ENCODE measurements around the gene ERGIC1.
"Not testable (repeated sequence)": the region's sequence is repeated elsewhere in the genome, so short reads cannot be mapped to it uniquely, and the experiment has no call there.

ERGIC1 gene

GRCh38 chr5:172857982-172858381 is 23.9 kb downstream of the ERGIC1 start:
- peaks cover 8% of the 10 kb centered on the region for H3K36me3 Mint-ChIP-seq
- H3K4me3 Mint-ChIP-seq: no peak overlapping the region
- H3K27me3 Mint-ChIP-seq: no peaks in the 10 kb centered on the region
- peaks cover 55% of the 10 kb centered on the region for H3K4me1 Mint-ChIP-seq (ENCODE audit: low read depth)
- H3K9me3 Mint-ChIP-seq (ENCODE audit: low read depth): no peaks in the 10 kb centered on the region
- peak overlapping the region; percentile 13 for H3K27ac Mint-ChIP-seq

GRCh38 chr5:172858511-172858989 is 24.5 kb downstream of the ERGIC1 start:
- peaks cover 8% of the 10 kb centered on the region for H3K36me3 Mint-ChIP-seq
- H3K27me3 Mint-ChIP-seq: no peaks in the 10 kb centered on the region
- H3K4me3 Mint-ChIP-seq: no peak overlapping the region
- H3K4me1 Mint-ChIP-seq (ENCODE audit: low read depth): peaks cover 51% of the 10 kb centered on the region
- H3K27ac Mint-ChIP-seq: no peak overlapping the region
- H3K9me3 Mint-ChIP-seq (ENCODE audit: low read depth): no peaks in the 10 kb centered on the region

GRCh38 chr5:172858990-172859811 is 25.1 kb downstream of the ERGIC1 start:
- H3K36me3 Mint-ChIP-seq: peaks cover 8% of the 10 kb centered on the region
- no peak overlapping the region for H3K27ac Mint-ChIP-seq
- H3K27me3 Mint-ChIP-seq: no peaks in the 10 kb centered on the region
- H3K4me1 Mint-ChIP-seq (ENCODE audit: low read depth): peaks cover 45% of the 10 kb centered on the region
- no peak overlapping the region for H3K4me3 Mint-ChIP-seq
- no peaks in the 10 kb centered on the region for H3K9me3 Mint-ChIP-seq (ENCODE audit: low read depth)

GRCh38 chr5:172859966-172860365 is 25.9 kb downstream of the ERGIC1 start:
- Mint-ChIP-seq H3K27ac (no peak overlapping the region), H3K9me3 (ENCODE audit: low read depth) (no peaks in the 10 kb centered on the region), H3K27me3 (no peaks in the 10 kb centered on the region), H3K36me3 (peaks cover 5% of the 10 kb centered on the region), H3K4me3 (no peak overlapping the region), H3K4me1 (ENCODE audit: low read depth) (peaks cover 38% of the 10 kb centered on the region)

- Mint-ChIP-seq H3K36me3 (peaks cover 4% of the 10 kb centered on the region), H3K4me3 (no peak overlapping the region), H3K27me3 (no peaks in the 10 kb centered on the region), H3K4me1 (ENCODE audit: low read depth) (peaks cover 36% of the 10 kb centered on the region), H3K9me3 (ENCODE audit: low read depth) (no peaks in the 10 kb centered on the region), H3K27ac (peak overlapping the region; percentile 8)
These were observed 26.7 kb downstream of the ERGIC1 start for GRCh38 chr5:172860520-172861443.

- Mint-ChIP-seq H3K4me3 (no peak overlapping the region), H3K36me3 (no peaks in the 10 kb centered on the region), H3K9me3 (ENCODE audit: low read depth) (no peaks in the 10 kb centered on the region), H3K4me1 (ENCODE audit: low read depth) (peaks cover 35% of the 10 kb centered on the region), H3K27ac (peak overlapping the region; percentile 8), H3K27me3 (no peaks in the 10 kb centered on the region)
These were observed 27.4 kb downstream of the ERGIC1 start for GRCh38 chr5:172861461-172861860.

GRCh38 chr5:172862165-172862801 is 28.2 kb downstream of the ERGIC1 start:
- Mint-ChIP-seq H3K4me3 (no peak overlapping the region), H3K9me3 (ENCODE audit: low read depth) (no peaks in the 10 kb centered on the region), H3K36me3 (no peaks in the 10 kb centered on the region), H3K4me1 (ENCODE audit: low read depth) (peaks cover 35% of the 10 kb centered on the region), H3K27me3 (no peaks in the 10 kb centered on the region), H3K27ac (peak overlapping the region; percentile 46)

- not testable (repeated sequence) for H3K27me3 Mint-ChIP-seq; H3K4me3 Mint-ChIP-seq; H3K9me3 Mint-ChIP-seq (ENCODE audit: low read depth); H3K36me3 Mint-ChIP-seq; H3K27ac Mint-ChIP-seq
- peaks cover 44% of the 10 kb centered on the region for H3K4me1 Mint-ChIP-seq (ENCODE audit: low read depth)
These were observed 30.1 kb downstream of the ERGIC1 start for GRCh38 chr5:172864171-172864570.

- Mint-ChIP-seq H3K27me3 (no peaks in the 10 kb centered on the region), H3K27ac (no peak overlapping the region), H3K4me1 (ENCODE audit: low read depth) (peaks cover 45% of the 10 kb centered on the region), H3K9me3 (ENCODE audit: low read depth) (no peaks in the 10 kb centered on the region), H3K4me3 (no peak overlapping the region), H3K36me3 (no peaks in the 10 kb centered on the region)
These were observed 30.7 kb downstream of the ERGIC1 start for GRCh38 chr5:172864747-172865146.

- H3K4me1 Mint-ChIP-seq (ENCODE audit: low read depth): peaks cover 31% of the 10 kb centered on the region
- H3K27ac Mint-ChIP-seq: no peak overlapping the region
- no peaks in the 10 kb centered on the region for H3K36me3 Mint-ChIP-seq
- H3K4me3 Mint-ChIP-seq: no peak overlapping the region
- H3K27me3 Mint-ChIP-seq: no peaks in the 10 kb centered on the region
- no peaks in the 10 kb centered on the region for H3K9me3 Mint-ChIP-seq (ENCODE audit: low read depth)
These were observed 32.3 kb downstream of the ERGIC1 start for GRCh38 chr5:172866378-172866777.

- H3K4me1 Mint-ChIP-seq (ENCODE audit: low read depth): peaks cover 25% of the 10 kb centered on the region
- no peaks in the 10 kb centered on the region for H3K9me3 Mint-ChIP-seq (ENCODE audit: low read depth)
- no peak overlapping the region for H3K27ac Mint-ChIP-seq
- H3K4me3 Mint-ChIP-seq: no peak overlapping the region
- no peaks in the 10 kb centered on the region for H3K27me3 Mint-ChIP-seq
- no peaks in the 10 kb centered on the region for H3K36me3 Mint-ChIP-seq
These were observed 33.0 kb downstream of the ERGIC1 start for GRCh38 chr5:172866802-172867748.

- no peaks in the 10 kb centered on the region for H3K36me3 Mint-ChIP-seq
- no peak overlapping the region for H3K4me3 Mint-ChIP-seq
- H3K4me1 Mint-ChIP-seq (ENCODE audit: low read depth): peaks cover 22% of the 10 kb centered on the region
- H3K9me3 Mint-ChIP-seq (ENCODE audit: low read depth): no peaks in the 10 kb centered on the region
- H3K27ac Mint-ChIP-seq: no peak overlapping the region
- no peaks in the 10 kb centered on the region for H3K27me3 Mint-ChIP-seq
These were observed 33.8 kb downstream of the ERGIC1 start for GRCh38 chr5:172867761-172868435.

- no peak overlapping the region for H3K4me3 Mint-ChIP-seq
- H3K36me3 Mint-ChIP-seq: no peaks in the 10 kb centered on the region
- no peaks in the 10 kb centered on the region for H3K9me3 Mint-ChIP-seq (ENCODE audit: low read depth)
- H3K27me3 Mint-ChIP-seq: no peaks in the 10 kb centered on the region
- no peak overlapping the region for H3K27ac Mint-ChIP-seq
- H3K4me1 Mint-ChIP-seq (ENCODE audit: low read depth): peaks cover 24% of the 10 kb centered on the region
These were observed 34.4 kb downstream of the ERGIC1 start for GRCh38 chr5:172868436-172868923.
